Ovary (tissue), 9 donors: ENCODE data around the gene HOXA11. TPM values are rescaled to one million over a fixed set of nuclear protein-coding genes. Genes with fewer than 3 reads are reported as not detected.
A peak's percentile ranks its signal among the peaks of the same experiment; 100 is the strongest.

ENCODE experiments used
- DNase-seq, 5 donors: peaks; one replicate each; pipeline ENCODE4 v3.0.0-alpha.2; 2019 to 2020
- H3K27ac ChIP-seq, 2 donors: fragments of 200-600 bp; one replicate each; pipeline versions ENCODE4 v1.5.1 to v1.8.0; 2019 to 2022
- H3K27me3 ChIP-seq: fragments of 200-600 bp; one replicate; pipeline ENCODE4 v1.8.0; 2022
- H3K36me3 ChIP-seq: fragments of 200-600 bp; sonication (generic); one replicate; pipeline ENCODE4 v1.5.1; 2019
- H3K4me1 ChIP-seq: one replicate; pipeline ENCODE4 v1.8.1; 2013; ENCODE audit warnings: mild to moderate bottlenecking, moderate library complexity; ENCODE audit not compliant: insufficient read depth
- H3K4me3 ChIP-seq: fragments of 200-600 bp; sonication (generic); one replicate; pipeline ENCODE4 v1.5.1; 2017
- H3K9me3 ChIP-seq, 2 donors: fragments of 200-600 bp in 1 of 2; sonication (generic) in 1 of 2; one replicate each; pipeline versions ENCODE4 v1.5.1 to v1.8.1; 2013 to 2019; ENCODE audit warnings: mild to moderate bottlenecking in 1 of 2, moderate library complexity in 1 of 2
- EP300 ChIP-seq: sonication (generic); formaldehyde crosslinking; IDR thresholded peaks from one replicate; pipeline ENCODE4 v1.6.1; 2017; ENCODE audit warnings: antibody characterized with exemption
- POLR2A ChIP-seq: fragments of 450-650 bp; IDR thresholded peaks from one replicate; pipeline ENCODE4 v1.6.1; 2017; ENCODE audit warnings: antibody characterized with exemption, mild to moderate bottlenecking, moderate library complexity
- WGBS, 3 donors: extraction: QIAGEN DNeasy Blood & Tissue Kit in 1 of 3; methylation state at CpG; one replicate each; pipeline versions ENCODE4 v1.1.5 to v1.1.7; 2013 to 2017; 5-methylcytosine and 5-hydroxymethylcytosine counted together
- intact Hi-C, 4 donors: fragments of 100-400 bp; cut with DNase I; formaldehyde crosslinking; loops; one replicate each; pipeline versions ENCODE4 v1.11.0 to v1.15.1; 2022 to 2023
- polyA plus RNA-seq, 2 donors: library from polyadenylated mRNA; stranded (reverse); fragments of 200-250 nt in 1 of 2; fragments of 350-450 nt in 1 of 2; fragmentation: Illumina TruSeq in 1 of 2; extraction: RNeasy Lipid Tissue Mini Kit (QIAGEN cat#74804) in 1 of 2; gene quantifications; one replicate each; pipeline ENCODE4 v1.2.3, GENCODE V29; 2013 to 2014
- total RNA-seq, 7 donors: library from RNA; depleted of rRNA in 2 of 7; stranded (reverse); fragments of >200 nt in 2 of 7; fragmentation: NEBNext Ultra II Directional in 3 of 7; extraction: Animal tissue kit (Norgen Biotek cat#: 25700) in 3 of 7; gene quantifications; one replicate each; pipeline versions ENCODE4 v1.1.0 to v1.2.4, GENCODE V29; 2016 to 2023
- TF ChIP-seq, protein P1 (sequence below), 3 donors: fragments of 450-650 bp in 2 of 3; fragments of 200-600 bp in 1 of 3; IDR thresholded peaks; one replicate each; pipeline versions ENCODE4 v1.5.1 to v1.8.0; 2016 to 2022; ENCODE audit warnings: antibody characterized with exemption in 3 of 3, mild to moderate bottlenecking in 1 of 3
- donor health status: DM: no; HTN: no; CAD: no; lungs with moderate emphysema.
- donor health status: DM: no; HTN: no; CAD: no.
- donor health status: Bipolar disorder and iron deficiency.
- donor health status: DM: yes; HTN: yes; CAD: no.
- donor health status: DM: no; HTN: no; CAD: no.
- donor health status: DM: yes; HTN: yes; CAD: no.

Gene HOXA11
- total and polyA plus RNA-seq, 9 donors: 0.11 to 2.0 (median 0.91) TPM; not detected in 3

DNA sequence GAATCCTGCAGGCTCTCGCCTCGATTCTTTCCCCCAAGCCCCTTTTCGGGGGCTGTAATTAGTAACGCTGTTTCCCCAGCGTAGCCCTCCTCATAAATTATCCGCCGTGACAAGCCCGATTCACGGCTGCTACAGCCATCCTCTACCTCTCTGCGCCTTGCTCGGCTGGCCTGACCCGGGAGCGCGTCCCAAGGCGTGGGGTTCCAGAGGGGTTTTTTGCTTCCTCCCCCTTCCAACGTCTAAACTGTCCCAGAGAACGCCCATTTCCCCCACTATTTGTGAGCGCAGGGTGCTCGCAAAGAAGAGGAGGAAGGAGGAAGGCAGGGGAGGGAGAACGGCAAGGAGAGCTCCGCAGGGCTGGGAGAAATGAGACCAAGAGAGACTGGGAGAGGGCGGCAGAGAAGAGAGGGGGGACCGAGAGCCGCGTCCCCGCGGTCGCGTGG is 42.4 kb downstream of the HOXA11 start:
- Histone ChIP-seq H3K27me3 (no peaks in the 10 kb centered on the region), H3K4me1 (peaks cover 1% of the 10 kb centered on the region), H3K4me3 (peak overlapping the region; percentile 34), H3K36me3 (no peaks in the 10 kb centered on the region), H3K9me3 (peaks cover 0 to 6% of the 10 kb centered on the region in 2 donors), H3K27ac (no peak overlapping the region)
- intact Hi-C loops: loop anchor here in 3 of 4 donors (5.0 kb wide), 2 partner anchors 285 to 290 kb away; no protein-coding TSS in a partner anchor
- no peak for DNase-seq
- WGBS, 3 donors: 7 to 22% (median 8%) methylated on average over 29 of the region's 29 CpGs
- TF ChIP-seq, protein P1, sequence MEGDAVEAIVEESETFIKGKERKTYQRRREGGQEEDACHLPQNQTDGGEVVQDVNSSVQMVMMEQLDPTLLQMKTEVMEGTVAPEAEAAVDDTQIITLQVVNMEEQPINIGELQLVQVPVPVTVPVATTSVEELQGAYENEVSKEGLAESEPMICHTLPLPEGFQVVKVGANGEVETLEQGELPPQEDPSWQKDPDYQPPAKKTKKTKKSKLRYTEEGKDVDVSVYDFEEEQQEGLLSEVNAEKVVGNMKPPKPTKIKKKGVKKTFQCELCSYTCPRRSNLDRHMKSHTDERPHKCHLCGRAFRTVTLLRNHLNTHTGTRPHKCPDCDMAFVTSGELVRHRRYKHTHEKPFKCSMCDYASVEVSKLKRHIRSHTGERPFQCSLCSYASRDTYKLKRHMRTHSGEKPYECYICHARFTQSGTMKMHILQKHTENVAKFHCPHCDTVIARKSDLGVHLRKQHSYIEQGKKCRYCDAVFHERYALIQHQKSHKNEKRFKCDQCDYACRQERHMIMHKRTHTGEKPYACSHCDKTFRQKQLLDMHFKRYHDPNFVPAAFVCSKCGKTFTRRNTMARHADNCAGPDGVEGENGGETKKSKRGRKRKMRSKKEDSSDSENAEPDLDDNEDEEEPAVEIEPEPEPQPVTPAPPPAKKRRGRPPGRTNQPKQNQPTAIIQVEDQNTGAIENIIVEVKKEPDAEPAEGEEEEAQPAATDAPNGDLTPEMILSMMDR (IDR thresholded peaks at IDR 0.05): no peak
- TF ChIP-seq EP300: no peak
- no peak for TF ChIP-seq POLR2A

DNA sequence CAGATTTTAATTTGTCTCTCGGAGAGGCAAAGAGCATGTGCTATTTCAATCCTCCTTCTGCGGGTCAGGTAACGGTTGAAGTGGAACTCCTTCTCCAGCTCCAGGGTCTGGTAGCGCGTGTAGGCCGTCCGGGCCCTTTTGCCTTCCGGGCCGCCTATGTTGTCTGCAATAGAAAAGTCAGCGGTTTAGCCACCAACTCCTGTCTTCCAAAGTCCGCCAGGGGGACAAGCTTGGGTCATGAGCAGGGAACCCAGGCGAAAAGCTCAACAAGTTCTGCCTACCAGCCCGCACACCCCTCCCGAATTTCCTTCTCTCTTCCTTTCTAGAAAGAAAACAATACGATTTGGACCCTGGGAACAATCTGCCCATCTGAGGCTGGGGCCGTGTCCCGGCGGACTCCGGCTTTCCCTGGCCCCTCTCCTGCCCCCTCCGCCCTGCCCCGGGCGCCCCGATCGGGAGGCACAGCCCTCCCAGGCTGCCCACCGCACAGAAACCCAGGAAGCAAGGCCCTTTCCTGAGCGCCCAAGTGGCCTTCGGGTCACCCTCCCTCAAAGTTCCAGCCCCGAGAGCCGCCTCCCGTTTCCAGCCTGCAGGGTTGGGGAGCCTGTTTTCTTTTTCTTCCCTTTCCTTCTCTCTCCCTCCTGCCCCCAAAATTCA is 43.0 kb downstream of the HOXA11 start:
- Histone ChIP-seq H3K36me3 (no peaks in the 10 kb centered on the region), H3K4me1 (peaks cover 1% of the 10 kb centered on the region), H3K9me3 (peaks cover 0 to 6% of the 10 kb centered on the region in 2 donors), H3K4me3 (peak overlapping the region; percentile 34), H3K27me3 (no peaks in the 10 kb centered on the region), H3K27ac (no peak overlapping the region)
- intact Hi-C loops: loop anchor here in 3 of 4 donors (5.0 kb wide), 2 partner anchors 285 to 290 kb away; no protein-coding TSS in a partner anchor
- WGBS, 3 donors: 46 to 64% (median 48%) methylated on average over 30 of the region's 30 CpGs
- no peak for DNase-seq
- TF ChIP-seq, protein P1 (IDR thresholded peaks at IDR 0.05): no peak
- TF ChIP-seq POLR2A (no peak), EP300 (no peak)

DNA sequence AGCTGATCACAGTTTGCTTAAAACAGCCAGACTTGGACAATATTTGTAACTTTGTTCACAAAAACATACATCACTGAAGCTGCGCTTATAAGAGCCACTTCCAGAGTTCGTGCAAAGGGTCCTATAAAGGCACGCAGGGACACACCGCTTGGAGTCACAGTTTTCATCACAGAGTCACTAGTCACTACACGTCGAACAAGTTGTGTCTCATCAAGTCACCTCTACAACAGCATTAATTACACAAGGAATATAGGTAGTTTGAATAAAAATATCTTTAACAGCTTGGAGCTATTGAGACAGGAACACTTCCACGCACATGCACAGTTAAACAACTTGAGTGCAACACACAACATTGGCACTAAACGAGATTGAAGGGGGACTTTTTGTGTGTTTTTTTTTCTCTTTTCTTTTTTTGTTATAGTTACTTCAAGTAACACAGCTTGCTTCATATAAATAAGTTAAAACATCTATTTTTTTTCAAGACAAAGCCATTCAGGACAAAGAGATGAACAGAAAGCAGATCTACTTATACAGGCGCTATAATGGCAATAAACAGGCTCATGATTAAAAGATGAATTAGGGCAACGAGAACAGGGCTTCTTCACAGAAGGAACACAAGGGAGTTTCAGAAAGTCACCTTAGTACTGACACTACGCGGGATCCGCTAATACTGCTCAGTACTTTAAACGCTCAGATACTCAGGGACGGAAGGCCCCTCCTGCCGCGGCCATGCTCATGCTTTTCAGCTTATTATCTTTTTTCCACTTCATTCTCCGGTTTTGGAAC is 43.7 kb downstream of the HOXA11 start:
- no peak for DNase-seq
- Histone ChIP-seq H3K9me3 (peaks cover 0 to 6% of the 10 kb centered on the region in 2 donors), H3K27ac (no peak overlapping the region), H3K4me1 (peaks cover 1% of the 10 kb centered on the region), H3K4me3 (peak overlapping the region; percentile 34), H3K36me3 (no peaks in the 10 kb centered on the region), H3K27me3 (no peaks in the 10 kb centered on the region)
- TF ChIP-seq POLR2A (no peak), EP300 (no peak)
- TF ChIP-seq, protein P1 (IDR thresholded peaks at IDR 0.05): no peak
- intact Hi-C loops: loop anchor here in 3 of 4 donors (5.0 kb wide), 2 partner anchors 284 to 289 kb away; no protein-coding TSS in a partner anchor
- WGBS, 3 donors: 85 to 88% (median 87%) methylated on average over 18 of the region's 18 CpGs

DNA sequence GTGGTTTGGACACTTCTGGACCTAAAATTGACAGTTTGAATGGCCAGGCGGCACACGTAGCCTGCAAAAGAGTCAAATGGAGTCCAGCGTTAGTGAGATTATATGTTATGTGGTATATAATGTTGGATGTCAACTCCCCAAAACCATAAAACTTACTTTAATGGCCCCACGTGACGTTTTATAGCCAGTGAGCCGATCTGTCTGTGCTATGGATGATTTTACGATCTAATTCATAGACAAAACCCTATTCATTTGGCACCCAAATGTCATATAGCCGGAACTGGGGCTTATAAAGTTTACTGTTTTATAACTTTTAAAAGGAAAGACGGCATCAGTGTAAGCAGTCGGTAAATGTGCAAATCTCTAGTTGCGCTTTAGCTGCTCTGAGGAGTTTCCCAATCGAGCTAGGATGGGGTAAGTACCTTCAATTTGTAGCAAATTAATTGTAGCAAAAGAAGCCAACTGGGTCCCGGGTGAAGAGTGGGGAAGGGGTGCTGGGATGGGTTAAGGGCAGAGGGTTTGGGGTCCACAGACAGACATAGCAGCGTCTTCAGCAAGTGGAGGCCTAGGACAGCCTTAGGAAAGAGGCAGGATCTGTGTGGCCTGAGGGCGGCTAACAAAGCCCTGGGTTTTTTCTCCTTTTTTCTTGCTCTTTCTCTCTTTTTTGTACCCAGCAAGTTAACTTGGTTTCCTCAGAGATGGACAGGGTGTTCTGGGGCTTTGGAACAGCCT is 44.7 kb downstream of the HOXA11 start:
- WGBS, 3 donors: 77 to 85% (median 78%) methylated on average over 15 of the region's 15 CpGs
- no peaks in the 10 kb centered on the region for H3K9me3 ChIP-seq
- H3K27ac ChIP-seq: no peak overlapping the region
- peaks cover 1% of the 10 kb centered on the region for H3K4me1 ChIP-seq
- intact Hi-C loops: loop anchor here in 3 of 4 donors (5.0 kb wide), 2 partner anchors 283 to 288 kb away; no protein-coding TSS in a partner anchor
- DNase-seq: no peak
- no peak overlapping the region for H3K4me3 ChIP-seq
- TF ChIP-seq POLR2A: no peak
- no peak for TF ChIP-seq EP300
- TF ChIP-seq, protein P1 (IDR thresholded peaks at IDR 0.05): no peak
- H3K36me3 ChIP-seq: no peaks in the 10 kb centered on the region
- H3K27me3 ChIP-seq: no peaks in the 10 kb centered on the region
